ENCODE measurements around the gene ETHE1. TPM values are rescaled to one million over a fixed set of nuclear protein-coding genes. Genes with fewer than 3 reads are reported as not detected.
"Not testable (repeated sequence)": the region's sequence is repeated elsewhere in the genome, so short reads cannot be mapped to it uniquely, and the experiment has no call there.

ETHE1 gene
- total RNA-seq, 1 donor from 2014 or later: 57.3 TPM

GRCh38 chr19:43548706-43549105 lies 21.7 kb upstream of the ETHE1 start:
- DNase-seq (ENCODE audit: extremely low spot score, unreplicated experiment): no peak
- Mint-ChIP-seq H3K4me3 (no peak overlapping the region), H3K9me3 (no peaks in the 10 kb centered on the region), H3K36me3 (peaks cover 12% of the 10 kb centered on the region), H3K4me1 (ENCODE audit: unreplicated experiment) (no peaks in the 10 kb centered on the region), H3K27ac (no peak overlapping the region), H3K27me3 (no peaks in the 10 kb centered on the region)
- no peak for TF ChIP-seq CTCF (conservative IDR thresholded peaks at IDR 0.05)

- H3K27ac Mint-ChIP-seq; DNase-seq (ENCODE audit: extremely low spot score, unreplicated experiment); H3K9me3 Mint-ChIP-seq; H3K4me1 Mint-ChIP-seq (ENCODE audit: unreplicated experiment); H3K27me3 Mint-ChIP-seq; H3K4me3 Mint-ChIP-seq: not testable (repeated sequence)
- H3K36me3 Mint-ChIP-seq: peaks cover 12% of the 10 kb centered on the region
Observed at GRCh38 chr19:43547926-43548325, 20.9 kb upstream of the ETHE1 start.

GRCh38 chr19:43546581-43546980 lies 19.6 kb upstream of the ETHE1 start:
- Mint-ChIP-seq H3K27ac (no peak overlapping the region), H3K9me3 (no peaks in the 10 kb centered on the region), H3K27me3 (no peaks in the 10 kb centered on the region), H3K36me3 (peaks cover 15% of the 10 kb centered on the region), H3K4me3 (no peak overlapping the region), H3K4me1 (ENCODE audit: unreplicated experiment) (no peaks in the 10 kb centered on the region)
- TF ChIP-seq CTCF (conservative IDR thresholded peaks at IDR 0.05): no peak
- DNase-seq (ENCODE audit: extremely low spot score, unreplicated experiment): no peak

- no peak for TF ChIP-seq CTCF (conservative IDR thresholded peaks at IDR 0.05)
- no peaks in the 10 kb centered on the region for H3K9me3 Mint-ChIP-seq
- H3K36me3 Mint-ChIP-seq: peaks cover 18% of the 10 kb centered on the region
- DNase-seq (ENCODE audit: extremely low spot score, unreplicated experiment): no peak
- no peaks in the 10 kb centered on the region for H3K27me3 Mint-ChIP-seq
- H3K27ac Mint-ChIP-seq: no peak overlapping the region
- H3K4me3 Mint-ChIP-seq: no peak overlapping the region
- no peaks in the 10 kb centered on the region for H3K4me1 Mint-ChIP-seq (ENCODE audit: unreplicated experiment)
Observed at GRCh38 chr19:43545981-43546380, 19.0 kb upstream of the ETHE1 start.

- H3K36me3 Mint-ChIP-seq: peaks cover 18% of the 10 kb centered on the region
- no peaks in the 10 kb centered on the region for H3K9me3 Mint-ChIP-seq
- no peaks in the 10 kb centered on the region for H3K4me1 Mint-ChIP-seq (ENCODE audit: unreplicated experiment)
- H3K27ac Mint-ChIP-seq: no peak overlapping the region
- no peak overlapping the region for H3K4me3 Mint-ChIP-seq
- no peaks in the 10 kb centered on the region for H3K27me3 Mint-ChIP-seq
- no peak for TF ChIP-seq CTCF (conservative IDR thresholded peaks at IDR 0.05)
- DNase-seq (ENCODE audit: extremely low spot score, unreplicated experiment): no peak
Observed at GRCh38 chr19:43545276-43545675, 18.3 kb upstream of the ETHE1 start.

GRCh38 chr19:43544077-43544476 lies 17.1 kb upstream of the ETHE1 start:
- Mint-ChIP-seq H3K27ac (no peak overlapping the region), H3K4me3 (no peak overlapping the region), H3K36me3 (peaks cover 27% of the 10 kb centered on the region), H3K4me1 (ENCODE audit: unreplicated experiment) (no peaks in the 10 kb centered on the region), H3K27me3 (no peaks in the 10 kb centered on the region), H3K9me3 (peaks cover 3% of the 10 kb centered on the region)
- TF ChIP-seq CTCF (conservative IDR thresholded peaks at IDR 0.05): no peak
- no peak for DNase-seq (ENCODE audit: extremely low spot score, unreplicated experiment)
